Measurements from ENCODE around the gene ALB.
"Not testable (repeated sequence)": the region's sequence is repeated elsewhere in the genome, so short reads cannot be mapped to it uniquely, and the experiment has no call there.

Gene ALB

GRCh38 chr4:73381214-73381613 is 22.9 kb upstream of the ALB start:
- TF ChIP-seq, protein P1, sequence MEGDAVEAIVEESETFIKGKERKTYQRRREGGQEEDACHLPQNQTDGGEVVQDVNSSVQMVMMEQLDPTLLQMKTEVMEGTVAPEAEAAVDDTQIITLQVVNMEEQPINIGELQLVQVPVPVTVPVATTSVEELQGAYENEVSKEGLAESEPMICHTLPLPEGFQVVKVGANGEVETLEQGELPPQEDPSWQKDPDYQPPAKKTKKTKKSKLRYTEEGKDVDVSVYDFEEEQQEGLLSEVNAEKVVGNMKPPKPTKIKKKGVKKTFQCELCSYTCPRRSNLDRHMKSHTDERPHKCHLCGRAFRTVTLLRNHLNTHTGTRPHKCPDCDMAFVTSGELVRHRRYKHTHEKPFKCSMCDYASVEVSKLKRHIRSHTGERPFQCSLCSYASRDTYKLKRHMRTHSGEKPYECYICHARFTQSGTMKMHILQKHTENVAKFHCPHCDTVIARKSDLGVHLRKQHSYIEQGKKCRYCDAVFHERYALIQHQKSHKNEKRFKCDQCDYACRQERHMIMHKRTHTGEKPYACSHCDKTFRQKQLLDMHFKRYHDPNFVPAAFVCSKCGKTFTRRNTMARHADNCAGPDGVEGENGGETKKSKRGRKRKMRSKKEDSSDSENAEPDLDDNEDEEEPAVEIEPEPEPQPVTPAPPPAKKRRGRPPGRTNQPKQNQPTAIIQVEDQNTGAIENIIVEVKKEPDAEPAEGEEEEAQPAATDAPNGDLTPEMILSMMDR (IDR thresholded peaks at IDR 0.05; ENCODE audit: low read depth, low read length, missing control alignments): no peak
- no peak for DNase-seq (ENCODE audit: extremely low read depth, low read depth)
- no peak overlapping the region for H3K4me3 ChIP-seq (replicated peaks; ENCODE audit: low read depth, low read length)

DNA sequence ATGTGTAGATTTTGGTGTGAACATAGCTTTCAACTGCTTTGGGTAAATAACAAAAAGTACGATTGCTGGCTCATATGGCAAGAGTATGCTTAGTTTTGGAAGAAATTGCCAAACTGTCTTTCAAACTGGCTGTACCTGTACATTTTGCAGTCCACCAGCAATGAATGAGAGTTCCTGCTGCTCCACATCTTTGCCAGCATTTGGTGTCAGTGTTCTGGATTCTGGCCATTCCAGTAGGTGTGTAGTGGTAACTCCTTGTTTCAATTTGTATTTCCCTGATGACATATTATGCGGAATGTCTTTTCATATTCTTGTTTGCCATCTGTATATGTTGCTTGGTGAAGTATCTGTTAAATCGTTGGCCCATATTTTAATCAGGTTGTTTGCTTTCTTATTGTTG is 20.6 kb upstream of the ALB start:
- H3K4me3 ChIP-seq (replicated peaks; ENCODE audit: low read depth, low read length): no peak overlapping the region
- TF ChIP-seq, protein P1 (IDR thresholded peaks at IDR 0.05; ENCODE audit: low read depth, low read length, missing control alignments): no peak
- no peak for DNase-seq (ENCODE audit: extremely low read depth, low read depth)

GRCh38 chr4:73387552-73387951 is 16.5 kb upstream of the ALB start:
- no peak overlapping the region for H3K4me3 ChIP-seq (replicated peaks; ENCODE audit: low read depth, low read length)
- TF ChIP-seq, protein P1 (IDR thresholded peaks at IDR 0.05; ENCODE audit: low read depth, low read length, missing control alignments): no peak

DNA sequence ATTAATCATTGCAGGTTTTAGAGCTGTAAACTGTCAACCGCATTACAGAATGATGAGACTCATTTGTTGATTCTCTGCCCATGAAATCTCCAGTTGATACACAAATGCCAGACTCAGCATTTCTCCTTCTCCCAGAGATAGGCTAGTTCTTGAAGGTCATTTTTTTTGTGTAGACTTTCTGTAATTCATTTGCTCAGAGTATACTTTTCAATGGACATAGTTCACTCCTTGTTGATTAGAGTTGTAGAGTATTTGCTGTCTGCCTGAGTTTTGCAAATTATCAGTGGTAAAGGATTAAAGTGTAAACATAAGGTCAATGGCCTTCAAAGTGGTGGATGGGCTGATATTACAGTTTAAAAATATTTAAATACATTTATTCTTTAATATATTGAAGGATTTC is 15.2 kb upstream of the ALB start:
- TF ChIP-seq, protein P1 (IDR thresholded peaks at IDR 0.05; ENCODE audit: low read depth, low read length, missing control alignments): no peak
- DNase-seq (ENCODE audit: extremely low read depth, low read depth): no peak

More at GRCh38 chr4:73387552-73387951, 16.5 kb upstream of the ALB start:
- no peak for DNase-seq (ENCODE audit: extremely low read depth, low read depth)

DNA sequence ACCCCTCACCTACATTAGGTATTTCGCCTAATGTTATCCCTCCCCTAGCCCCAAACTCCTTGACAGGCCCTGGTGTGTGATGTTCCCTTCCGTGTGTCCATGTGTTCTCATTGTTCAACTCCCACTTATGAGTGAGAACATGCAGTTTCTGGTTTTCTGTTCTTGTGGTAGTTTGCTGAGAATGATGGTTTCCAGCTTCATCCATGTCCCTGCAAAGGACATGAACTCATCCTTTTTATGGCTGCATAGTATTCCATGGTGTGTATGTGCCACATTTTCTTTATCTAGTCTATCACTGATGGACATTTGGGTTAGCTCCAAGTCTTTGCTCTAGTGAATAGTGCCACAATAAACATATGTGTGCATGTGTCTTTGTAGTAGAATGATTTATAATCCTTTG is 14.4 kb upstream of the ALB start:
- not testable (repeated sequence) for H3K4me3 ChIP-seq (replicated peaks; ENCODE audit: low read depth, low read length); DNase-seq (ENCODE audit: extremely low read depth, low read depth)

More for the DNA sequence above, 15.2 kb upstream of the ALB start:
- H3K4me3 ChIP-seq (replicated peaks; ENCODE audit: low read depth, low read length): no peak overlapping the region

GRCh38 chr4:73391774-73392173 is 12.3 kb upstream of the ALB start:
- no peak for DNase-seq (ENCODE audit: extremely low read depth, low read depth)
- no peak overlapping the region for H3K4me3 ChIP-seq (replicated peaks; ENCODE audit: low read depth, low read length)
- TF ChIP-seq, protein P1 (IDR thresholded peaks at IDR 0.05; ENCODE audit: low read depth, low read length, missing control alignments): no peak

- TF ChIP-seq, protein P1 (IDR thresholded peaks at IDR 0.05; ENCODE audit: low read depth, low read length, missing control alignments): no peak
These were observed 11.2 kb upstream of the ALB start for GRCh38 chr4:73392936-73393335.

More at GRCh38 chr4:73392936-73393335, 11.2 kb upstream of the ALB start:
- H3K4me3 ChIP-seq (replicated peaks; ENCODE audit: low read depth, low read length): no peak overlapping the region
- DNase-seq (ENCODE audit: extremely low read depth, low read depth): no peak

Measured in HFF-Myc (cell line).